Stimulated activated CD4-positive, alpha-beta T cell treated with anti-CD3 and anti-CD28 coated beads, TNF-alpha, amount 100 ng/mL, for 4 hours (primary cell): ENCODE data around the gene NGLY1.

Experiments used
- DNase-seq, 3 experiments: peaks; one replicate each; pipeline ENCODE4 v3.0.0-alpha.2; 2020; ENCODE audit warnings: low read depth in 3 of 3

The NGLY1 gene

DNA sequence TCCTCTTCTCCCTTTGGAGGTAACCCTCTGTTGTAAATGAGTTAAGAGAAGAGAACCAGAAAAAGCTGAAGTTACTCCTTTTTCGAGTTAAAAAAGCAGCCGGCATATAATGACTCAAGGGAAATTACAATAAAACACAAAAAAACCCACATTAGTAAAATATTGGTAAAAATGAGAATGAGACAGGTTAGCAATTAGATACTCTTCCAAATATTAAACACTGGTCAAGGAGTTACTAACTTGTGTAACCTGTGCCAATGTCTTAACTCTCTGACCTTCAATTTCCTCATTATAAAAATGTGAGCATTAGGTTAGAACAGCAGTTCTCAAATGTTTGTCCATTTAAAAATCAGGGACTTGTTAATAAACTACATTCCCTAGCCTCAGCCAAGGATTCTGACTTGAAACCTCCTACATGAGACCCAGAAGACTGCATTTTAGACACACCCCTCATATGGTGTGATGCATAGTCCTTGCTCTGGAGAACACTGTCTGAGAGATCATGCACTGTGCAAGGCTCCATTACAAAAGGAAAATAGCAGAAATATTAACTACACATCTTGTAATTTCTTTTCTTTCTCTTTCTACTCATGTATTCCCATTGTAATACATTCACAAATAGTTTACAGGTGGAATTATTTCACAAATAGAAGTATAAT, 75.8 kb downstream of the NGLY1 start:
- no peak for DNase-seq

DNA sequence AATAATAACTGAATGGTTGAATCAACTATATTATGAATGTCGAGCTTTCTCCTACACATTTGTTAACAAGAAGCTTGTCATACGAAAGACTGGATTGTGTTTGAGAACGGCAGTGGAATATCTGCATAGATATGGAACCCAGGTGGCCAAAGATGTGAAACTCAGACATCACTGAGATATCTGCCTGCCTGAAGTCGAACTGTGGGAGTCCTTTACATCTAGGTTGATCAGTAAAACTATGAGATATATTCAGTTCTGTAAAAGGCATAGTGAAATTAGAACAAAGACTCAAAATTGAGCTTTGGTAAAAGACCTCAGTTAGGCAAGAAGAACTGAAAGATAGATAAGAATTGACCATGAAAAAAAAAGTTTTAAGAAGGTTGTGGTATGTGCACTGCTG, 77.0 kb downstream of the NGLY1 start:
- DNase-seq, result no peak

DNA sequence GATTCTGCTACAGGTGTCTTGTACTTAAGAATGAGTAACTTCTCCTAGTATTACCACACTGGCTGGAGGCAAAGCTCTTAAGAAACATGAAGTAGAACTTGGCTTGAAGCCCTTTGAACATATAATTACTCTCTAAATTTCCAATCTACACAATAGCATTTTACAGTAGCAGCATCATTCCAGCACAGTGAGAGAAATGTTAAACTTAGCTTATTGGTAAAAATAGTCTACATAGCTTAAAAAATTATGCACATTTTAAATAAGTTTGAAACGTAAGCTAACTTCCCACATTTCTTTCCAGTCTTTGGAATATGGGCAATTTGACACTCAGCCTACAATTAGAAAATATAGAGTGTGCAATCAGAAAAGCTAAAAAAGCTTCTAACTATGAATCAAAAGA, 85.7 kb downstream of the NGLY1 start:
- no peak for DNase-seq

DNA sequence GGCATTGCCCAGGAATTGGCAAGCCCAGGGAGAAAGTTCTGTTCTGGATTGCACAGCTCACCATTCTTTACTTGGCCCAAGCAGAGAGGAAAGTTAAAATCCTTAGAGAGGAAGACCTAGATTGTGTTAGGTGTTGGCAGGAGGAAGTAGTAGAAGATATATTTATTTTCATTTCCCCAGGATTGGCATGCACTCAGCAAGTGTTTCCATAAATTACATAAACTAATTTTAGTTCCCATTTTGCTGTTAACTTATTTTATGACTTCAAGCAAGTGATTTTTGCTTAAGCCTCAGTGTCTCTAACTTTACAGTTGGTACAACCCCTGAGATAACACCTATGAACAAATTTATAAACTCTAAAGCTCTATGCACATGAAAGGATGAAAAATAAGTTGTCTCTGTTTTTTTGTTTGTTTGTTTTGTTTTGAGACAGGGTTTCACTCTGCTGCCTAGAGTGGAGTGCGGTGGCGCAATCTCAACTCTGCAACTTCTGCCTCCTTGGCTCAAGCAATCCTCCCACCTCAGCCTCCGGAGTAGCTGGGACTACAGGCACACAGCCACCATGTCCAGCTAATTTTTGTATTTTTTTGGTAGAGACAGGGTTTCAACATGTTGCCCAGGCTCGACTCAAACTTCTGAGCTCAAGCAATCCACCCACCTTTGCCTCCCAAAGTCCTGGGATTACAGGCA, 87.4 kb downstream of the NGLY1 start:
- no peak for DNase-seq

DNA sequence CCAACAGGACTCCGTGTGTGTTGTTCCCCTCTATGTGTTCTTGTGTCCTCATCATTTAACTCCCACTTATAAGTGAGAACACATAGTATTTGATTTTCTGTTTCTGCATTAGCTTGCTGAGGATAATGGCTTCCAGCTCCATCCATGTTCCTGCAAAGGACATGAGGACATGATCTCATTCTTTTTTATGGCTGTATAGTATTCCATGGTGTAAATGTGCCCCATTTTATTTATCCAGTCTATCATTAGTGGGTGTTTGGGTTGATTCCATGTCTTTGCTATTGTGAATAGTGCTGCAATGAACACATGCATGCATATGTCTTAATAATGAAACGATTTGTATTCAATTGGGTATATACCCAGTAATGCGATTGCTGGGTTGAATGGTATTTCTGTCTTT, 90.0 kb downstream of the NGLY1 start:
- DNase-seq, result no peak

DNA sequence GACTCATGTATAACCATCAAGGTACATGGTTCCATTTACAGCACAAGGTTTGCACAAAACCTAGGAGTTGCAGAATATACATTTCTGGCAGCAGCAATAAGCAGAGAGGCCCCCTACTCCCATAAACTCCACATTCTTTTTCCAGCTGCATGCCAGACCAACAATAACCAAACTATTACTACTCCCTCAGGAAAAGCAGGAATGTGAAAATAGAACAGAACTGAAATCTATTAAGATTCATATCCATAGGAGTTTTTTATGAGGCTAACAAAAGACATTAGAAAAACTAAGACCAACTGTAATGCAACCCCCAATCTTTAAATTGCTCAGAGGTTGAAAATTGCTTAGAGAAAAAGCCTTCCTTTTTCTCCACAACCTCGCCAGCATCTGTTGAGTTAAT, 90.9 kb downstream of the NGLY1 start:
- no peak for DNase-seq

DNA sequence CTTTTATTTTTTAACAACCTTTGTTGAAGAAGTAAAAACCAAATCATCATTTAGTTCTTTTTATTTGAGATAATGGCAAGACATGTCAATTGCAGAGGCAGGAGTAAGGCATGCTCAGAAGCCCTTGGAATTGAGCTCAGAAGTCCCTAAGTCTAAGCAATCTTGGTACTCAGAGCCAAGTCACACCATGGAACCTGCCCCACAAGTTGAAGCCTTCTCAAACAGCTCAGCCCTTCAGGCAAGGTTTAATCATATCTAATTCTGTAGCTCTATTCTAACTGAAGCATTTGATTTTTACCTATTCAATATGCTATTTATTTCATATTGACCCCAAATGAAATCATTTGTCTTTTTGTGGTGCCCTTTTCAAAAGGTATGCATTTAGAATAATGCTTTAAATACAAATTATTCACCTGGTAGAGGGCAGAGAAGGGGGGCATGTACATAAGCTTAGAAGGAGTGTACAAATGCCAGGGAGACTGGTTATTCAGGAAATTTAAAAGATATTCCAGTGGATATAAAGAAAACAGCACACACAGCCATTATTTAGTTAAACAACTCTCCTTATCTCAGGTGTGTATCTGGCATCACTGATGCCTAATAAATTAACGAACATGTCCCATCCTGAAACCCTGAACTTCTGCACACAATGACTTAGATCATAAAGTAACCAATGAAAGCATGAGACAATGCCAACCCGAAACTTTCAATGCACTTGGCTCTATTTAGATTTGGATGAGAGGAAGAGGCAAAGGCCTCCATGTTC, 92.3 kb downstream of the NGLY1 start:
- DNase-seq, result no peak

DNA sequence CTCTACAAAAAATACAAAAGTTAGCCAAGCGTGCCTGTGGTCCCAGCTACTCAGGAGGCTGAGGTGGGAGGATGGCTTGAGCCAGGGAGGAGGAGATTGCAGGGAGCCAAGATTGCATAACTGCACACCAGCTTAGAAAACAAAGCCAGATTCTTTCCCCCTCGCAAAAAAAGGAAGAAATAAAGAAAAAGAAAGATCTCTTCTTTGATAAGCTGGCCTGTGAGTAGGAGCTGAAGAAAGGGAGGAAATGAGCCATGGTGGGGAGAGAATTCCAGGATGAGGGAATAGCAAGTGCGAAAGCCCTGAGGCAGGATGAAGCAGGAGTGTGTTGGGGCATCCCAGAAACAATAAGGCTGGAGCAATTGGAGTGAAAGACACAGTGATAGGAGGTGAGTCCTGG, 94.0 kb downstream of the NGLY1 start:
- DNase-seq, result no peak

DNA sequence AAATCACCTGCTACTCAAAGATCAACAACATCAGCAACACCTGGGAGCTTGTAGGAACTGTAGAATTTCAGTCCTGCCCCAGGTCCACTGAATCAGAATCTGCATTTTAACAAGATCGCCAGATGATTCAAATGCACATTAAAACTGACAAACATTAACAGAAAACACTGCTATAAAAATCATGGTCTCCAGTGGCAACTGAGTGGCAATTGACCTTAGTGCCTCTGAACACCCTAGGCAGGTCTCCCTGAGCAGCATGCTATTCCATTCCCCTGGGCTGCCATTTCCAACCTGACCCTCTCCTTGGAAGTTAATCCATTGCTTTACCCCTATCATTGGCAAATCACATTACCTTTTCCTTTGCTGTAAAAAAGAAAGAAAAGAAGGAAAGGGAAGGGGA, 95.5 kb downstream of the NGLY1 start:
- no peak for DNase-seq

DNA sequence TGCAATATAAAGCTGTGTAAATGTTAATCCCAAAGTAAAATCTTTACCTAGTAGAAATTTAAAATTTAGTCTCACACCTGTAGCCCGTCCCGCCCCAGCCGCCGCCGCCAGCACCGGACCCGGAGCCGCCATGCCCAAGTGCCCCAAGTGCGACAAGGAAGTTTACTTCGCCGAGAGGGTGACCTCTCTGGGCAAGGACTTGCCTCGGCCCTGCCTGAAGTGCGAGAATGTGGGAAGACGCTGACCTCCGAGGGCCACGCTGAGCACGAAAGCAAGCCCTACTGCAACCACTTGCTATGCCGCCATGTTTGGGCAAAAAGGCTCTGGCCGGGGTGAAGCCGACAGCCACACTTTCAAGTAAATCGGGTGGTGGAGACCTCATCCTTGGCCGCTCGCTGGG, 96.5 kb downstream of the NGLY1 start:
- DNase-seq, result no peak

DNA sequence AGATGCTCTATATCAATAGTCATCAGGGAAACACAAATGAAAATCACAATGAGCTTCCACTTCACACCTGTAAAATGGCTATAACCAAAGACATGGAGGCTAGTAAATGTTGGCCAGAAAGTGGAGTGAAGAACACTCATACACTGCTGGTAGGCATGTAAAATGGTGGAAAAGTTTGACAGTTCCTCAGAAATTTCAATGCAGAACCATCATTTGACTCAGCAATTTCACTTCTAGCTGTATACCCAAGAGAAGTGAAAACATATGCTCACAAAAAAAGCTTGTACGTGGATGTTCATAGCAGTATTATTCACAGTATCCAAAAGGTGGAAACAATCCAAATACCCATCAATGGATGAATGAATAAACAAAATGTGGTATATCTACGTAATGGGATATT, 99.4 kb downstream of the NGLY1 start:
- DNase-seq, result no peak

DNA sequence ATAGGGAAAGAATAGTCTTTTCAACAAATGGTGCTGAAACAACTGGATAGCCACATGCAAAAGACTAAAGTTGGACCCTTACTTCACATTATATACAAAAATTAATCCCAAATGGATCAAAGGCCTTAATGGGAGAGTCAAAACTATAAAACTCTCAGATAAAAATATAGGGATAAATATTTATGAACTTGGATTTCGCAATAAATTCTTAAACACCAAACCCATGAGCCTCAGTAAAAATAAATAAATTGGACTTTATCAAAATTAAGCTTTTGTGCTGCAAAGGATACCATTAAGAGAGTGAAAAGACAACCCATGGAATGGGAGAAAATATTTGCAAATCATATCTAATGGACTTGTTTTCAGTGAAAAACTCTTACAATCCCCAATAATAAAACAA, 99.8 kb downstream of the NGLY1 start:
- DNase-seq, result no peak

DNA sequence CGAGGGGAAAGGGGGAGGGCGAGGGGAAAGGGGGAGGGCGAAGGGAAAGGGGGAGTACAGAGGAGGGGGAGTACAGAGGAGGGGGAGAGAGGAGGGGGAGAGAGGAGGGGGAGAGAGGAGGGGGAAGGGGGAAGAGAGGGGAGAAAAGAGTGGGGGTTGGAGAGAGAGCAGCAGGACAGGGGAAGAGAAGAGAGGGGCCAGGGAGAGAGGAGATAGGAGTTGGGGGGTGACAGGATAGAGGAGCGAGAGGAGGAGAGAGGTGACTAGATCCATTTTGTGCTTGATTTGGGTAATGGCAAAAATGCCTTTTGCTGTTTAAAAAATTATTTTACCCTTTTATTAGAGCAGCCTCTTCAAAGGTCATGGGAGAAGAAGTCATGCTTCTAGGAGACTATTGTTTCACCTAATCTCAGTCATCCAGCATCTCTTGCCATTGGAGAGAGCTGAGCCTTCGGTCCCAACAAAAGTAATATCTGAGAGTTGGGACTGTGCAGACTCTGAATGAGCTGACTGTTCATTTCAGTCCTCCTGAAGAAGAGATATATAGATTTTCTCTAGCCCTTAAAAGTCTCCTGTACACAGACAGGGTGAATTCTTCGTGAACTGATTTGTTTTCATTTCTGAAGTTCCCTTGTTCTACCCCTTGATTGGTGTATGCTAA, 103.5 kb downstream of the NGLY1 start:
- no peak for DNase-seq

DNA sequence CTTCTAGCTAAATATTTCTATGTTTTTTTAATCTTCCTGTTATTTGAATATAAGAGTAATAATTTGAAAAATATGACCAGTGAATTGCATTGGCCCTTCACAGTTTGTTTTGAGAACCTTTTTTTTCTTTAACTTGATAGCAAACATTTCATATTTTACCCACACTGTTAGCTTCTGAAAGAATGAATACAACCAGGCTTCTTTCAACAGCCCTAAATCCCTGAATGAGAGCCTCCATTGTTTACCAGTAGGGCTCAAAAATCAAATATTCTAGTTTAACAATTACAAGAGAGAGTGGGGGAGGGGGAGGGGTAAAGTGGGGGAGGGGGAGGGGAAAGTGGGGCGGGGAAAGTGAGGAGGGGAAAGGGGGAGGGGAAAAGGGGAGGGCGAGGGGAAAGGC, 104.1 kb downstream of the NGLY1 start:
- no peak for DNase-seq

DNA sequence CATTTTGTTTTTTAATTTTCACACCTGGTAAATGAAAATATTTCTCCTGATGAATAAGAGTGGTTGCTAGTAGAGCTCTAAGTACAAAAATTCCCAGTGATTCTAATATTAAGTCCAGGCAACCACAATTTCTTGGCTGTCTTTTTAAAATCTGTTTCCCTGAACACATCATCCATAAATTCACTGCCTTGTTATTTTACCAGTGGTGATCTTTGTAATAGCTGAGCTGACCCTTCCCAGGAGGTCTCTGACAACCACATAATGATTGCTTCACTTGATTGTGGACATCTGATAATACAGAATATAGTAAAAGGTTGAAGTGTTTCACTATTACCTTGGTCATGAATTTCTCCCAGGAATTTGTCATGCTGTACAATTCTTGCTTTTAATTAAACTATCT, 104.7 kb downstream of the NGLY1 start:
- no peak for DNase-seq

DNA sequence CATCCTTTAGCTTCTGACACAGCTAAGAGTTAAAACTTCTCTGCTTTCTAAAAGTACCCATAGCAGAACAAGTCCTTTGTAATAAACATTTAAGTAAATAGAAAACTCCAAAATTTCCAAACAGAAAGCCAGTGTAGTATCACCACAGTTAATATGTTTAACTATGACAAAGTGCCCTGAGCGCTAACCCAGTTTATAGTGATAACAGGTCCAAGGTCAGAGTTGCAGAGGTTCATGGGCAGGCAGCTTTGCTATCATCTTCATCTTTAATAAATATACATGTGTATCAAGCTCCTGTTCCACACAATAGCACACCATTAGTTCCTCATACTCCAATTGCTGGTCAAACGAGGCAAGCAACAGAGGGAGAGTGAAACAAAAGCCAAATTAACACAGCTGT, 106.1 kb downstream of the NGLY1 start:
- no peak for DNase-seq

DNA sequence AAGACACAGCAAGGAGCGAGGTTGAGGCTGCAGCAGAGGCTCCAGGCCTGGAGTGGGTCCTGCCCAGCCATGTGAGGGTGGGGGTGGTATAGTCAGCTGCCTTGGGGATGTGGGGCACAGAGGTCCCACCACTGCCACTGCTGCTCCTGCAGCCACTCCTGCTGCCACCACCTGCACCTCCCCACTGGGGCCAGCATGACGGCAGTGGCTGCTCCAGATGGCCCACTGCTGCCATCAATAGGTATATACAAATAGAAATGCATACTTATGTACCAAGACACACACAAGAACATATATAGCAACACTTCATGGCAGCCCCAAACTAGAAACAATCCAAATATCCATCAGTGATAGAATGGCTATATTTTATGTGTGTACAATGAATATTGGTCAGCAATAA, 108.6 kb downstream of the NGLY1 start:
- no peak for DNase-seq

DNA sequence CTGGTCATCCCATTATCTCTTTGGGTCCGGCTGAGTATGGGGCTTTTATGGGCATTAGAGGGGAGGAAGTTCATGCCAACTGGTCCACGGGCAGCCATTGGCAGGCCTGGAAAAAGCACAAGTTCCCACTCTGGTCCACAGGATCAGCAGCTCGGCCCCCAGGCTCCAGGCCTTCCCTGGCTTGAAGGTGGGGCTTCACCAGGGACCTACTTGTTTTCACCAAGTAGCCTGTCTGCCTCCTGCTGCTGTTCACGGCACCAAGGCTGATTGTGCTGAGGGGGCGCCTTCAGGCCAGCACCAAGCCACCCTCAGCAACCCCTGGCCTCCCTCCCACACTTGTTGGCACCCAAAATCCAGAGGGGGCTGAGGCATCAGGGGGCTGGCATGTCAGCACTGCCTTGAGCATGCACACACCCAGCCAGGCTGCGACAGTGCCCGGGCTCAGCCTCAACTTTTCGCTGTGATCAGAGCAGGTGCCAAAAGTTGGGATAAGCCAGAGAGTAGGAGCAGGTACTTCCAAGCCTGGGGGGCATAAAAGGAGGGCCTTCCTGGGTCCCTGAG, 109.4 kb downstream of the NGLY1 start:
- DNase-seq, result no peak
